GM23338 (cell line): ENCODE results near the gene ANKUB1. TPM values are rescaled to one million over a fixed set of nuclear protein-coding genes. Genes with fewer than 3 reads are reported as not detected.

Experiments
- ATAC-seq: fragments of 200-7000 bp; cut with Tn5 transposase; 3 replicates; pipeline ENCODE4 v1.9.1; 2020
- DNase-seq: peaks from one replicate; pipeline ENCODE4 v3.0.0-alpha.2; 2015; ENCODE audit warnings: low spot score
- H2AFZ ChIP-seq: fragments of 200-600 bp; sonication (generic); 2 replicates; pipeline ENCODE4 v1.8.0; 2016; ENCODE audit warnings: antibody characterized with exemption, mild to moderate bottlenecking, moderate library complexity
- H3F3A ChIP-seq: fragments of 200-600 bp; sonication (generic); replicated peaks from 2 replicates; pipeline ENCODE4 v1.8.0; 2017; ENCODE audit warnings: antibody characterized with exemption, mixed run types, low read depth
- H3K27ac ChIP-seq: fragments of 200-600 bp; sonication (generic); 2 replicates; pipeline ENCODE4 v1.6.1; 2016; ENCODE audit warnings: low read depth
- H3K27me3 ChIP-seq: fragments of 200-600 bp; sonication (generic); 2 replicates; pipeline ENCODE4 v1.8.0; 2016; ENCODE audit warnings: mild to moderate bottlenecking, mixed run types, moderate library complexity; ENCODE audit not compliant: insufficient read depth
- H3K36me3 ChIP-seq: fragments of 200-600 bp; sonication (generic); 2 replicates; pipeline ENCODE4 v1.8.0; 2016; ENCODE audit warnings: mild to moderate bottlenecking; ENCODE audit not compliant: insufficient read depth
- H3K4me1 ChIP-seq: fragments of 200-600 bp; sonication (generic); 2 replicates; pipeline ENCODE4 v1.8.0; 2016; ENCODE audit warnings: mild to moderate bottlenecking, moderate library complexity; ENCODE audit not compliant: insufficient read depth
- H3K4me2 ChIP-seq: fragments of 200-600 bp; sonication (generic); 2 replicates; pipeline ENCODE4 v1.7.1; 2017; ENCODE audit warnings: mixed run types
- H3K4me3 ChIP-seq: fragments of 200-600 bp; sonication (generic); 2 replicates; pipeline ENCODE4 v1.6.1; 2016; ENCODE audit warnings: mixed run types
- H3K79me2 ChIP-seq: fragments of 200-600 bp; sonication (generic); replicated peaks from 2 replicates; pipeline ENCODE4 v1.8.0; 2017; ENCODE audit warnings: mild to moderate bottlenecking; ENCODE audit not compliant: insufficient read depth
- H3K9me2 ChIP-seq: fragments of 200-600 bp; sonication (generic); 2 replicates; pipeline ENCODE4 v1.8.0; 2017; ENCODE audit not compliant: insufficient read depth
- H4K20me1 ChIP-seq: fragments of 200-600 bp; sonication (generic); replicated peaks from 2 replicates; pipeline ENCODE4 v1.8.0; 2017; ENCODE audit warnings: mild to moderate bottlenecking; ENCODE audit not compliant: insufficient read depth
- H3K27ac Mint-ChIP-seq: 2 replicates; pipeline ENCODE4 v1.8.0; 2020; ENCODE audit warnings: inconsistent platforms, mild to moderate bottlenecking, moderate library complexity, mixed read lengths
- H3K27me3 Mint-ChIP-seq: 3 replicates; pipeline ENCODE4 v1.8.0; 2022; ENCODE audit warnings: low read depth, mild to moderate bottlenecking, moderate library complexity, mixed read lengths, inconsistent platforms; ENCODE audit not compliant: insufficient read depth, poor library complexity
- H3K36me3 Mint-ChIP-seq: 3 replicates; pipeline ENCODE4 v1.8.0; 2021; ENCODE audit warnings: low read depth, mild to moderate bottlenecking, inconsistent platforms, moderate library complexity, mixed read lengths
- H3K4me1 Mint-ChIP-seq: 3 replicates; pipeline ENCODE4 v1.8.0; 2020; ENCODE audit warnings: mild to moderate bottlenecking, inconsistent platforms, mixed read lengths
- H3K4me3 Mint-ChIP-seq: 3 replicates; pipeline ENCODE4 v1.8.0; 2021; ENCODE audit warnings: moderate library complexity, mild to moderate bottlenecking, inconsistent platforms, mixed read lengths
- H3K9me3 Mint-ChIP-seq: 3 replicates; pipeline ENCODE4 v1.8.0; 2020; ENCODE audit warnings: moderate library complexity, mild to moderate bottlenecking, inconsistent platforms, mixed read lengths
- CREB1 ChIP-seq: fragments of 250-450 bp; sonication (Bioruptor Pico); IDR thresholded peaks from 2 replicates; pipeline ENCODE4 v1.5.0; 2020; ENCODE audit warnings: low read depth, mild to moderate bottlenecking, moderate library complexity
- EZH2 ChIP-seq: fragments of 200-600 bp; sonication (generic); IDR thresholded peaks from one replicate; pipeline ENCODE4 v1.8.0; 2017; ENCODE audit warnings: antibody characterized with exemption, mild to moderate bottlenecking, low read depth; ENCODE audit not compliant: unreplicated experiment
- EZH2phosphoT487 ChIP-seq: fragments of 200-600 bp; sonication (generic); IDR thresholded peaks from one replicate; pipeline ENCODE4 v1.8.1; 2018; ENCODE audit warnings: antibody characterized with exemption; ENCODE audit not compliant: unreplicated experiment
- JUNB ChIP-seq: IDR thresholded peaks from one replicate; pipeline ENCODE4 v1.6.1; 2016; ENCODE audit warnings: antibody characterized with exemption; ENCODE audit not compliant: unreplicated experiment
- NANOG ChIP-seq: IDR thresholded peaks from 2 replicates; pipeline ENCODE4 v1.6.1; 2016; ENCODE audit warnings: antibody characterized with exemption, borderline replicate concordance
- POLR2AphosphoS5 ChIP-seq: IDR thresholded peaks from 2 replicates; pipeline ENCODE4 v1.6.1; 2016; ENCODE audit warnings: antibody characterized with exemption, low read depth
- ZNF114 ChIP-seq: fragments of 250-450 bp; sonication (Bioruptor Pico); IDR thresholded peaks from 2 replicates; pipeline ENCODE4 v1.5.0; 2020; ENCODE audit warnings: mild to moderate bottlenecking, moderate library complexity
- polyA plus RNA-seq: library from polyadenylated mRNA; unstranded; fragments of >200 nt; fragmentation: Nextera tagmentation; extraction: Ambion mirVana; gene quantifications from 2 replicates; pipeline ENCODE4 v1.2.1, GENCODE V29; 2016
- total RNA-seq: library from RNA; depleted of rRNA; stranded (reverse); fragments of >200 nt; shearing (Covaris generic); gene quantifications from 2 replicates; pipeline ENCODE4 v1.2.3, GENCODE V29; 2014
- TF ChIP-seq, protein P1 (sequence below), 2 experiments: fragments of 200-600 bp in 1 of 2; sonication (generic) in 1 of 2; conservative IDR thresholded peaks; 2 replicates each; pipeline versions ENCODE4 v1.5.1 to v1.6.1; 2016 to 2017; ENCODE audit warnings: antibody characterized with exemption in 2 of 2, low read depth in 2 of 2, mild to moderate bottlenecking in 2 of 2, moderate library complexity in 1 of 2
- TF ChIP-seq, protein P2 (sequence below): IDR thresholded peaks from 2 replicates; pipeline ENCODE4 v1.6.1; 2016; ENCODE audit warnings: antibody characterized with exemption
- TF ChIP-seq, protein P3 (sequence below): IDR thresholded peaks from one replicate; pipeline ENCODE4 v1.6.1; 2018; ENCODE audit warnings: antibody characterized with exemption; ENCODE audit not compliant: unreplicated experiment

ANKUB1 gene
- total and polyA plus RNA-seq, 2 experiments from 2014 or later = not detected

DNA sequence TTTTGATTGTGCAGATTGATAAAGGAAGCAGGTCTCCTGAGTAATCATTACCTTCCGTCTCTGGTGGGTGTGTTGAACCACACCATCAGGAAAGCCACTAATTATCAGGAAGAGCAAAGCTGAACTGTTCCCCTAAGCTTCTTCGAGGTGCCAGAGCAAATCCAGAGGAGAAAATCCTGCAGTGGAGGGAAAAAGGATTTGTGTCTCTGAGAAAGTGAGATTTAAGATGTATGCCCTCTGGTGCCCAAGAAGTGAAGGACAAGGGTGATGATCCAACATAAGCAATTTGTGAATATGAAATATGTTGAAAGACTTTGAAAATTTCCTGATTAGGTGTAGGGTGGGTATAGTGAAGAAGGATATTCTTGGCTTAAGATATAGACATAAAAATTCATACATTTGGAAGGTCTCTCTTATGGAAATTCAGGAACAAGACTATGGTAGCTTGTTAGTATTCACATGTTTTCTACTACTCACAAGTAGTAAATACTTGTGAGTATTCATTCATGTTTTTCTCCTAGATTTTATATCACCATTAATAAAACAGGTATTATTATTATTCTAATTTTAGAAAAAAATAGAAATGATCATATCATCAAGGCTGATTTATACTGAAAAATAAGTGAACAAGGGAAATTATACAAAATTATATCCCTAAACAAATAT, 74.8 kb downstream of the ANKUB1 start:
- no peak for TF ChIP-seq EZH2
- TF ChIP-seq, protein P1, sequence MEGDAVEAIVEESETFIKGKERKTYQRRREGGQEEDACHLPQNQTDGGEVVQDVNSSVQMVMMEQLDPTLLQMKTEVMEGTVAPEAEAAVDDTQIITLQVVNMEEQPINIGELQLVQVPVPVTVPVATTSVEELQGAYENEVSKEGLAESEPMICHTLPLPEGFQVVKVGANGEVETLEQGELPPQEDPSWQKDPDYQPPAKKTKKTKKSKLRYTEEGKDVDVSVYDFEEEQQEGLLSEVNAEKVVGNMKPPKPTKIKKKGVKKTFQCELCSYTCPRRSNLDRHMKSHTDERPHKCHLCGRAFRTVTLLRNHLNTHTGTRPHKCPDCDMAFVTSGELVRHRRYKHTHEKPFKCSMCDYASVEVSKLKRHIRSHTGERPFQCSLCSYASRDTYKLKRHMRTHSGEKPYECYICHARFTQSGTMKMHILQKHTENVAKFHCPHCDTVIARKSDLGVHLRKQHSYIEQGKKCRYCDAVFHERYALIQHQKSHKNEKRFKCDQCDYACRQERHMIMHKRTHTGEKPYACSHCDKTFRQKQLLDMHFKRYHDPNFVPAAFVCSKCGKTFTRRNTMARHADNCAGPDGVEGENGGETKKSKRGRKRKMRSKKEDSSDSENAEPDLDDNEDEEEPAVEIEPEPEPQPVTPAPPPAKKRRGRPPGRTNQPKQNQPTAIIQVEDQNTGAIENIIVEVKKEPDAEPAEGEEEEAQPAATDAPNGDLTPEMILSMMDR (conservative IDR thresholded peaks at IDR 0.05; ENCODE audit: low read depth in 2 of 2) = peak; percentile 81 to 88
- H3K4me1 ChIP-seq = no peaks in the 10 kb centered on the region
- no peak overlapping the region for H3K27ac ChIP-seq
- DNase-seq = peak; percentile 85
- H3K9me2 ChIP-seq = no peaks in the 10 kb centered on the region
- H3K4me2 ChIP-seq = no peak overlapping the region
- no peaks in the 10 kb centered on the region for H4K20me1 ChIP-seq
- Mint-ChIP-seq H3K4me3 (no peak overlapping the region), H3K9me3 (peaks cover 29% of the 10 kb centered on the region), H3K36me3 (peaks cover 16% of the 10 kb centered on the region; the same call in 2 of the 3 replicates), H3K27ac (no peak overlapping the region), H3K4me1 (peaks cover 4% of the 10 kb centered on the region; the same call in 2 of the 3 replicates), H3K27me3 (no peaks in the 10 kb centered on the region)
- peak overlapping the region; percentile 15; the same call in 1 of the 2 replicates for H2AFZ ChIP-seq
- ATAC-seq = peak; percentile 82
- peaks cover 4% of the 10 kb centered on the region for H3K36me3 ChIP-seq
- H3K4me3 ChIP-seq = no peak overlapping the region
- no peaks in the 10 kb centered on the region for H3K27me3 ChIP-seq
- no peaks in the 10 kb centered on the region for H3F3A ChIP-seq
- no peaks in the 10 kb centered on the region for H3K79me2 ChIP-seq

DNA sequence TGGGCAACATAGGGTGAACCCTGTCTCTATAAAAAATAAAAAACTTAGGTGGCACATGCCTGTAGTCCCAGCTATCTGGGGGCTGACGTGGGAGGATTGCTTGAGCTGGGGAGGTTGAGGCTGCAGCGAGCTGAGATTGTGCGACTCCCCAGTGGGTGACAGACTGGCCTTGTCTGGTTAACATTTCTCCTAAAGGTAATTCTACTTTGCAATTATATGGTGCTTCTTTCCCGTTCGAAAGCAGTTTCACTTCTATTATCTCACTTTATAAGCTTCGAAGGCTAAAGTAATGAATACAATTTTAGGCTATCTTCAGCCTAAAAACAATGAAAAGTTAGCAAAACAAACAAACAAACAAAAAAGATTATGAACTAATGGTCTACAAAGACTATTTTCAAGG, 75.4 kb downstream of the ANKUB1 start:
- no peak overlapping the region for H3K27ac ChIP-seq
- no peak overlapping the region for H3K4me2 ChIP-seq
- no peak for ATAC-seq
- H3K79me2 ChIP-seq = no peaks in the 10 kb centered on the region
- H3K4me1 ChIP-seq = no peaks in the 10 kb centered on the region
- H3F3A ChIP-seq = no peaks in the 10 kb centered on the region
- Mint-ChIP-seq H3K27ac (no peak overlapping the region), H3K9me3 (peaks cover 25% of the 10 kb centered on the region), H3K36me3 (peaks cover 16% of the 10 kb centered on the region; the same call in 2 of the 3 replicates), H3K4me3 (no peak overlapping the region), H3K27me3 (no peaks in the 10 kb centered on the region), H3K4me1 (peaks cover 4% of the 10 kb centered on the region; the same call in 2 of the 3 replicates)
- no peak for DNase-seq
- peak overlapping the region; percentile 15; the same call in 1 of the 2 replicates for H2AFZ ChIP-seq
- no peaks in the 10 kb centered on the region for H4K20me1 ChIP-seq
- H3K9me2 ChIP-seq = no peaks in the 10 kb centered on the region
- H3K36me3 ChIP-seq = peaks cover 4% of the 10 kb centered on the region
- H3K27me3 ChIP-seq = no peaks in the 10 kb centered on the region
- H3K4me3 ChIP-seq = no peak overlapping the region
- TF ChIP-seq ZNF114 (CRISPR knock-in tag) (no peak), JUNB (no peak), EZH2phosphoT487 (no peak), NANOG (no peak), POLR2AphosphoS5 (no peak), CREB1 (CRISPR knock-in tag) (no peak), EZH2 (no peak)
- TF ChIP-seq, protein P2, sequence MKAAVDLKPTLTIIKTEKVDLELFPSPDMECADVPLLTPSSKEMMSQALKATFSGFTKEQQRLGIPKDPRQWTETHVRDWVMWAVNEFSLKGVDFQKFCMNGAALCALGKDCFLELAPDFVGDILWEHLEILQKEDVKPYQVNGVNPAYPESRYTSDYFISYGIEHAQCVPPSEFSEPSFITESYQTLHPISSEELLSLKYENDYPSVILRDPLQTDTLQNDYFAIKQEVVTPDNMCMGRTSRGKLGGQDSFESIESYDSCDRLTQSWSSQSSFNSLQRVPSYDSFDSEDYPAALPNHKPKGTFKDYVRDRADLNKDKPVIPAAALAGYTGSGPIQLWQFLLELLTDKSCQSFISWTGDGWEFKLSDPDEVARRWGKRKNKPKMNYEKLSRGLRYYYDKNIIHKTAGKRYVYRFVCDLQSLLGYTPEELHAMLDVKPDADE = no peak
- TF ChIP-seq, protein P1 (conservative IDR thresholded peaks at IDR 0.05; ENCODE audit: low read depth in 2 of 2) = no peak
- TF ChIP-seq, protein P3, sequence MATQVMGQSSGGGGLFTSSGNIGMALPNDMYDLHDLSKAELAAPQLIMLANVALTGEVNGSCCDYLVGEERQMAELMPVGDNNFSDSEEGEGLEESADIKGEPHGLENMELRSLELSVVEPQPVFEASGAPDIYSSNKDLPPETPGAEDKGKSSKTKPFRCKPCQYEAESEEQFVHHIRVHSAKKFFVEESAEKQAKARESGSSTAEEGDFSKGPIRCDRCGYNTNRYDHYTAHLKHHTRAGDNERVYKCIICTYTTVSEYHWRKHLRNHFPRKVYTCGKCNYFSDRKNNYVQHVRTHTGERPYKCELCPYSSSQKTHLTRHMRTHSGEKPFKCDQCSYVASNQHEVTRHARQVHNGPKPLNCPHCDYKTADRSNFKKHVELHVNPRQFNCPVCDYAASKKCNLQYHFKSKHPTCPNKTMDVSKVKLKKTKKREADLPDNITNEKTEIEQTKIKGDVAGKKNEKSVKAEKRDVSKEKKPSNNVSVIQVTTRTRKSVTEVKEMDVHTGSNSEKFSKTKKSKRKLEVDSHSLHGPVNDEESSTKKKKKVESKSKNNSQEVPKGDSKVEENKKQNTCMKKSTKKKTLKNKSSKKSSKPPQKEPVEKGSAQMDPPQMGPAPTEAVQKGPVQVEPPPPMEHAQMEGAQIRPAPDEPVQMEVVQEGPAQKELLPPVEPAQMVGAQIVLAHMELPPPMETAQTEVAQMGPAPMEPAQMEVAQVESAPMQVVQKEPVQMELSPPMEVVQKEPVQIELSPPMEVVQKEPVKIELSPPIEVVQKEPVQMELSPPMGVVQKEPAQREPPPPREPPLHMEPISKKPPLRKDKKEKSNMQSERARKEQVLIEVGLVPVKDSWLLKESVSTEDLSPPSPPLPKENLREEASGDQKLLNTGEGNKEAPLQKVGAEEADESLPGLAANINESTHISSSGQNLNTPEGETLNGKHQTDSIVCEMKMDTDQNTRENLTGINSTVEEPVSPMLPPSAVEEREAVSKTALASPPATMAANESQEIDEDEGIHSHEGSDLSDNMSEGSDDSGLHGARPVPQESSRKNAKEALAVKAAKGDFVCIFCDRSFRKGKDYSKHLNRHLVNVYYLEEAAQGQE = no peak
